ENCODE data around the gene ACOT8.
"Not testable (repeated sequence)": the region's sequence is repeated elsewhere in the genome, so short reads cannot be mapped to it uniquely, and the experiment has no call there.

Gene ACOT8

GRCh38 chr20:45857114-45857881 lies at the start of gene ACOT8, which contains the start of gene ZSWIM3:
Gene ACOT8 (minus strand): TSS chr20:45857392. CDS start chr20:45857315, 77 bp downstream.
Gene ZSWIM3 (plus strand): TSS chr20:45857614. CDS start chr20:45857826, 212 bp downstream.
- peak; percentile 100 for DNase-seq
- in situ Hi-C loops (cut with HindIII; ENCODE audit: low pct_ligation_motif_present, low pct_unique_long_range_greater_than_20kb, low sequenced_read_pairs), result no loop called here

GRCh38 chr20:45905505-45906079 lies 48.4 kb upstream of the ACOT8 start:
- in situ Hi-C loops (cut with HindIII; ENCODE audit: low pct_ligation_motif_present, low pct_unique_long_range_greater_than_20kb, low sequenced_read_pairs), result no loop called here
- DNase-seq, result peak; percentile 15

- in situ Hi-C loops (cut with HindIII; ENCODE audit: low pct_ligation_motif_present, low pct_unique_long_range_greater_than_20kb, low sequenced_read_pairs), result no loop called here
- no peak for DNase-seq
Measured at GRCh38 chr20:45904583-45905504, 47.7 kb upstream of the ACOT8 start.

GRCh38 chr20:45902199-45902701 lies 45.1 kb upstream of the ACOT8 start:
- no peak for DNase-seq
- in situ Hi-C loops (cut with HindIII; ENCODE audit: low pct_ligation_motif_present, low pct_unique_long_range_greater_than_20kb, low sequenced_read_pairs), result no loop called here

- in situ Hi-C loops (cut with HindIII; ENCODE audit: low pct_ligation_motif_present, low pct_unique_long_range_greater_than_20kb, low sequenced_read_pairs); DNase-seq: not testable (repeated sequence)
Measured at GRCh38 chr20:45901332-45901731, 44.1 kb upstream of the ACOT8 start.

GRCh38 chr20:45899046-45899835 lies 42.0 kb upstream of the ACOT8 start:
- in situ Hi-C loops (cut with HindIII; ENCODE audit: low pct_ligation_motif_present, low pct_unique_long_range_greater_than_20kb, low sequenced_read_pairs), result no loop called here
- no peak for DNase-seq

GRCh38 chr20:45898285-45898684 lies 41.1 kb upstream of the ACOT8 start:
- in situ Hi-C loops (cut with HindIII; ENCODE audit: low pct_ligation_motif_present, low pct_unique_long_range_greater_than_20kb, low sequenced_read_pairs), result no loop called here
- DNase-seq, result no peak

GRCh38 chr20:45897692-45898091 lies 40.5 kb upstream of the ACOT8 start:
- in situ Hi-C loops (cut with HindIII; ENCODE audit: low pct_ligation_motif_present, low pct_unique_long_range_greater_than_20kb, low sequenced_read_pairs), result no loop called here
- DNase-seq, result no peak

GRCh38 chr20:45897289-45897688 lies 40.1 kb upstream of the ACOT8 start:
- in situ Hi-C loops (cut with HindIII; ENCODE audit: low pct_ligation_motif_present, low pct_unique_long_range_greater_than_20kb, low sequenced_read_pairs), result no loop called here
- DNase-seq, result no peak

- in situ Hi-C loops (cut with HindIII; ENCODE audit: low pct_ligation_motif_present, low pct_unique_long_range_greater_than_20kb, low sequenced_read_pairs), result no loop called here
- DNase-seq, result no peak
Measured at GRCh38 chr20:45896641-45897161, 39.5 kb upstream of the ACOT8 start.

- no peak for DNase-seq
- in situ Hi-C loops (cut with HindIII; ENCODE audit: low pct_ligation_motif_present, low pct_unique_long_range_greater_than_20kb, low sequenced_read_pairs), result no loop called here
Measured at GRCh38 chr20:45894797-45895196, 37.6 kb upstream of the ACOT8 start.

GRCh38 chr20:45893831-45894230 lies 36.6 kb upstream of the ACOT8 start:
- in situ Hi-C loops (cut with HindIII; ENCODE audit: low pct_ligation_motif_present, low pct_unique_long_range_greater_than_20kb, low sequenced_read_pairs), result no loop called here
- DNase-seq, result no peak

GRCh38 chr20:45892828-45893500 lies 35.8 kb upstream of the ACOT8 start:
- in situ Hi-C loops (cut with HindIII; ENCODE audit: low pct_ligation_motif_present, low pct_unique_long_range_greater_than_20kb, low sequenced_read_pairs), result no loop called here
- DNase-seq, result no peak

GRCh38 chr20:45892049-45892825 lies 35.0 kb upstream of the ACOT8 start:
- in situ Hi-C loops (cut with HindIII; ENCODE audit: low pct_ligation_motif_present, low pct_unique_long_range_greater_than_20kb, low sequenced_read_pairs), result no loop called here
- DNase-seq, result peak; percentile 52

- in situ Hi-C loops (cut with HindIII; ENCODE audit: low pct_ligation_motif_present, low pct_unique_long_range_greater_than_20kb, low sequenced_read_pairs), result no loop called here
Measured at GRCh38 chr20:45890985-45891983, 34.1 kb upstream of the ACOT8 start, which contains the start of the genes CTSA and NEURL2. Gene CTSA (plus strand): TSS chr20:45891335. CDS start chr20:45891569, 234 bp downstream. Gene NEURL2 (minus strand): TSS chr20:45891208. CDS start chr20:45890991, 217 bp downstream.

More at GRCh38 chr20:45890985-45891983, 34.1 kb upstream of the ACOT8 start, which contains the start of the genes CTSA and NEURL2:
- peak; percentile 86 for DNase-seq

All from ACHN (cell line).